ENCODE measurements around the gene TNFRSF21.
"Not testable (repeated sequence)": the region's sequence is repeated elsewhere in the genome, so short reads cannot be mapped to it uniquely, and the experiment has no call there.

TNFRSF21 gene

DNA sequence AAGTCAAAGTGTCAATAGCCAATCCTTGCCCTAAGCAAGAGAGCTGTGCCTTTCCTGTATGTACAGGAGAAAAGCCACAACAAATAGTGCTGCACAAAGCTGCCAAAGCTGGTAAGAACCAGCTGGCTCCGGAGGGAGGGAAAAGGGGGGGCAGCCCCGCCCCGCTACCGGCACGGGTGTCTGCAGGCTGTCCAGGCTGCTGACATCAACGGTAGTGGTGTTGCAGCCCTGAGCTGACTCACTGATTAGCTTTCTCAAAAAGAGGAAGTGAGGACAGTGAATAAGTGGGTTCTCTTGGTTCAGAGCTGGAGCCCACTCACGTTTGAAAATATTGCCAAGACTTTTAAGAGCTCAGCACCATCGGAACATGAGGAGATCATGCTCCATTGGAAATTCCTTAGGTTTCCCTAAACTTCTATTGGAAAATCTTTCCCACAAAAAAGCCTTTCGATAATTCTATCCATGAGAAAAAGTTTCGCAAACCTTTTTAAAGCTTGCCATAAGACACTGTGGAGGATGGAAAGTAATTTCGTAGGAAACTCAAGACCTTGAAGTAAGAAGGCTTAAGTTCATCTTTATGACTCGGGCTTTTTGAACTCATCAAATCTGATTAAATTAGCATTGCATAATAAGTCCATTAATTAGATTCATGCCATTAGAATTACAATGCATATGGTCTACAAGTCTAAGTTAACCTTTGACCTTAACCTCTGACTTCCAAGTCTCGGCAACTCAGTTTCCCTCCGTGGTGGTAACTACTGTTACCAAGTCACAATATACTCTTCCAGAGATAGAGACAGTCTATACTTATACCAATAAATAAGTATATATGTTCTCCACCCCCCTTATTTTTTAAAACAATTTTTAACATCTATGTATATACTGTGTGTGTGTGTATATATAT is 67.0 kb downstream of the TNFRSF21 start:
- no peak overlapping the region for H3K27ac Mint-ChIP-seq
- H3K9me3 Mint-ChIP-seq, result no peaks in the 10 kb centered on the region
- peaks cover 4% of the 10 kb centered on the region for H3K4me1 Mint-ChIP-seq (ENCODE audit: low read depth)
- no peak overlapping the region for H3K4me3 Mint-ChIP-seq
- no peaks in the 10 kb centered on the region for H3K36me3 Mint-ChIP-seq (ENCODE audit: low read depth)
- H3K27me3 Mint-ChIP-seq (ENCODE audit: low read depth), result no peaks in the 10 kb centered on the region

- H3K36me3 Mint-ChIP-seq (ENCODE audit: low read depth), result no peaks in the 10 kb centered on the region
- H3K9me3 Mint-ChIP-seq, result no peaks in the 10 kb centered on the region
- H3K4me3 Mint-ChIP-seq, result no peak overlapping the region
- no peak overlapping the region for H3K27ac Mint-ChIP-seq
- H3K27me3 Mint-ChIP-seq (ENCODE audit: low read depth), result no peaks in the 10 kb centered on the region
- peaks cover 4% of the 10 kb centered on the region for H3K4me1 Mint-ChIP-seq (ENCODE audit: low read depth)
Measured at GRCh38 chr6:47241742-47242482, 67.8 kb downstream of the TNFRSF21 start.

DNA sequence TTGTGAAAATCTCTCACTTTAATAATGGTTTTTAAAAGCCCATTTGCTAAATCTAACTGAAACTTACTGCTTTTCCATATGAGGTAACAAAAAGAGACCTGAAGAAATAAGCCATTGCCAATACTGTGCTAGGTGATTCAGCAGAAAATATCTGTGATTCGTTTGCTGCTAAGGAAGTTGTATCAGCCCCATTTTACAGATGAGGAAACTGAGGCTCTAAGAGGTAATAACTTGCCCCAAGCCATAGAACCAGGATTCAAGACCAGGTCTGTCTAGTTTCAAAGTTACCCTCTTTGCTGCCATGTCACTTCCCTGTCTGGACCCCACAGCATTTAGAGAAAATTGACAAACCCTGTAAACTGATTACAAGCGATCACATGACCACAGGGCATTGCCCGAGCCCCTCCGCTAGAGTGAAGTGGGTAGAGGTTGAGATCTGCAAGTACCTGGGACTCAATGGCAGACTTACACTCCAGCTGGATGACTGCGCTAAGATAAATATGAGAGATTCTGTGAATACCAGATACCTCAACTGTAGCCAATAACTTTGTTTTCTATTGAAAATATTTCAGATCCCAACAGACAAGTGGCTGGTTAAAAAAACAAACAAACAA is 69.3 kb downstream of the TNFRSF21 start:
- Mint-ChIP-seq H3K9me3 (no peaks in the 10 kb centered on the region), H3K27me3 (ENCODE audit: low read depth) (no peaks in the 10 kb centered on the region), H3K4me1 (ENCODE audit: low read depth) (peaks cover 4% of the 10 kb centered on the region), H3K4me3 (no peak overlapping the region), H3K27ac (no peak overlapping the region), H3K36me3 (ENCODE audit: low read depth) (no peaks in the 10 kb centered on the region)

GRCh38 chr6:47239546-47239945 is 70.2 kb downstream of the TNFRSF21 start:
- Mint-ChIP-seq H3K4me3 (no peak overlapping the region), H3K27me3 (ENCODE audit: low read depth) (no peaks in the 10 kb centered on the region), H3K4me1 (ENCODE audit: low read depth) (peaks cover 4% of the 10 kb centered on the region), H3K36me3 (ENCODE audit: low read depth) (no peaks in the 10 kb centered on the region), H3K9me3 (no peaks in the 10 kb centered on the region), H3K27ac (no peak overlapping the region)

- Mint-ChIP-seq H3K9me3 (no peaks in the 10 kb centered on the region), H3K4me3 (no peak overlapping the region), H3K27ac (no peak overlapping the region), H3K36me3 (ENCODE audit: low read depth) (no peaks in the 10 kb centered on the region), H3K27me3 (ENCODE audit: low read depth) (no peaks in the 10 kb centered on the region), H3K4me1 (ENCODE audit: low read depth) (peaks cover 4% of the 10 kb centered on the region)
Measured at GRCh38 chr6:47238456-47238995, 71.2 kb downstream of the TNFRSF21 start.

DNA sequence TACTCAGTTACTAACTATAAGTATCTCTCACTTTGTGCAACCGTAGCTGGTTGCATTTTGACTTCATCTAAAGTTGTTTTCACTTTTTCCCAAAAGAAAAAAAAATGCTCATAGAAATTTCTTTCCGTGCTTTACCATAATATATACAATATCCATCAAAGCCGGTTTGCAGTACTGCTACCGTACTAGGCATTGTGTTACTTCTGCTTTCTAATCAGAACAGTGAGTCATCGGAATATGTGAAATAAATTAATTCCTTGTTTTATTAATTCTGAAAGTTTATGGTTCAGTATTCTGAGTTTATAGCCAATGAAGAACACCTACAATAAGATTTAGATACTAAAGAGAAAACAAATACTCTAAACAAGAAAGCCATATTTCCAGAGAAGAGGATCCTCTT is 72.5 kb downstream of the TNFRSF21 start:
- no peak overlapping the region for H3K27ac Mint-ChIP-seq
- no peak overlapping the region for H3K4me3 Mint-ChIP-seq
- H3K4me1 Mint-ChIP-seq (ENCODE audit: low read depth), result peaks cover 2% of the 10 kb centered on the region

DNA sequence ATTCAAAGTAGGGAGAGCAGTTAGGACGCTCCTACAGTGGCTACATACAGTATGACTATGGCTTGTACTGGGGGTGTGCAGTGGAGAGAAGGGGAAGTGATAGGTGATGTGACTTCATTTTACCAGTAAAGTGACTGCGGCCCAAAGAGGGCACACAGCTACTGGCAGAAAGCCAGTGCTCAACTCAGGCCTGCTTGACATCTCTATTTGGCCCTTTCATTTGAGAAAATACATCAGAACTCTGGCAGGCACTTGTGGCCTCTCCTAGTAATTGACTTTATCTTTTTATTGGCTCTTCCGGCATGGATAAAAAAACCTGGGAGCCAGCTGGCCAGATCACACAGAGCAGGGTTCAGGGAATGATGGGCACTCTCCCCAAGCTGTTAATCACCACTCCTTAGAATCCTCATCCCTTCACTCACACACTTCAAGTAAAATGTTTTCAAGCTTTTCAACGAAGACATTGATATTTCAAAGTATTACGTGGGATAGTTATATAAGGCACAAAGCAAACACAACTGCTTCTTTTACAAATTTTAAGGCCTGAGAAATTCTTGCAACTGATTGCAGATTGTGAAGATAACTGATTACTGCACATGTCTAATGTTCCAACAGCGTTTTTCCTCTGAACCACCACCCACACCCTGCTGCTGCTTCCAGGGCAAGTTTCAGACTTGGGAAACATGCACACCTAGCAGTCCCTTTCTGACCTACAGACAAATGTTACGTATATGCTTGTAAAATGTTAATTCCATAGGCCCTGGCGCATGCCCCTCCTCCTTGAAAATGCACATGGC is 73.5 kb downstream of the TNFRSF21 start:
- Mint-ChIP-seq H3K36me3 (ENCODE audit: low read depth) (no peaks in the 10 kb centered on the region), H3K27ac (no peak overlapping the region), H3K4me1 (ENCODE audit: low read depth) (no peaks in the 10 kb centered on the region), H3K27me3 (ENCODE audit: low read depth) (no peaks in the 10 kb centered on the region), H3K4me3 (no peak overlapping the region), H3K9me3 (no peaks in the 10 kb centered on the region)

More for the DNA sequence above, 72.5 kb downstream of the TNFRSF21 start:
- no peaks in the 10 kb centered on the region for H3K27me3 Mint-ChIP-seq (ENCODE audit: low read depth)
- no peaks in the 10 kb centered on the region for H3K36me3 Mint-ChIP-seq (ENCODE audit: low read depth)
- no peaks in the 10 kb centered on the region for H3K9me3 Mint-ChIP-seq

DNA sequence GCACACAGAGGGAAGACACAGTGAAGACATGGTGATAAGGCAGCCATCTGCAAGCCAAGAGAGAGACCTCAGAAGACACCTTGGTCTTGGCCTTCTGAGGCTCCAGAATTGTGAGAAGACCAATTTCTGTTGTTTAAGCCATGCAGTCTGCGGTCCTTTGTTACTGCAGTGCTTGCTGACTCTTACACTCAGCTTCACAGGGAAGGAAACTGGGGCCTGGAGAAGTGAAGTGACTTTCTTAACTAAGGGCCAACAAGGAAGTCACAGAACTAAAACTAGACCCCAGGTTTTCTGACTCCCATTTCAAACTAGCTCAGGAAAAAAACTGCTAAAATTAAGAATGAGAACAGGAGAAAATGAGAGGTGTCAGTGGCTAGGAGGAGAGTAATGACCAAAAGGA is 74.3 kb downstream of the TNFRSF21 start:
- Mint-ChIP-seq H3K4me3 (no peak overlapping the region), H3K27me3 (ENCODE audit: low read depth) (no peaks in the 10 kb centered on the region), H3K36me3 (ENCODE audit: low read depth) (no peaks in the 10 kb centered on the region), H3K4me1 (ENCODE audit: low read depth) (no peaks in the 10 kb centered on the region), H3K27ac (no peak overlapping the region), H3K9me3 (no peaks in the 10 kb centered on the region)

GRCh38 chr6:47234266-47234933 is 75.3 kb downstream of the TNFRSF21 start:
- Mint-ChIP-seq H3K27ac (no peak overlapping the region), H3K27me3 (ENCODE audit: low read depth) (no peaks in the 10 kb centered on the region), H3K4me1 (ENCODE audit: low read depth) (no peaks in the 10 kb centered on the region), H3K4me3 (no peak overlapping the region), H3K36me3 (ENCODE audit: low read depth) (no peaks in the 10 kb centered on the region), H3K9me3 (no peaks in the 10 kb centered on the region)

DNA sequence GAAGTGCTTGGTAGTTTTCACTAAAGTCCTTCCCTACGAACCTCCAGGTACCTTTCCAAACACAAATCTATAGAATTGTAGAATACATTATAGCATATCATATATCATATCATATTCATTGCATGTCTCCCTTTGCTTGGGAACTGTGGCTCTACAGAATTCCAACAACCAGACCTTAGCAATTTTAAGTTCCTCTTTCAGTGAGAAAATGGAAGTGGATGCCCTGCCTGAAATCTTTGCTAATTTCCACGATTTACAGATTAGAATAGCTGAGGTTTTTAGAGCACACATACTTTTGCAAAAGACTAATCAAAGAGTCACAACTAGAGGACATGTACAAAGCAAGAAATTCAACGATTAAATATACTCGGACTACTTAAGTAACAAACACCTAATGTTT is 78.6 kb downstream of the TNFRSF21 start:
- Mint-ChIP-seq H3K36me3 (ENCODE audit: low read depth) (no peaks in the 10 kb centered on the region), H3K9me3 (no peaks in the 10 kb centered on the region), H3K27me3 (ENCODE audit: low read depth) (no peaks in the 10 kb centered on the region), H3K4me1 (ENCODE audit: low read depth) (no peaks in the 10 kb centered on the region), H3K27ac (no peak overlapping the region), H3K4me3 (no peak overlapping the region)

DNA sequence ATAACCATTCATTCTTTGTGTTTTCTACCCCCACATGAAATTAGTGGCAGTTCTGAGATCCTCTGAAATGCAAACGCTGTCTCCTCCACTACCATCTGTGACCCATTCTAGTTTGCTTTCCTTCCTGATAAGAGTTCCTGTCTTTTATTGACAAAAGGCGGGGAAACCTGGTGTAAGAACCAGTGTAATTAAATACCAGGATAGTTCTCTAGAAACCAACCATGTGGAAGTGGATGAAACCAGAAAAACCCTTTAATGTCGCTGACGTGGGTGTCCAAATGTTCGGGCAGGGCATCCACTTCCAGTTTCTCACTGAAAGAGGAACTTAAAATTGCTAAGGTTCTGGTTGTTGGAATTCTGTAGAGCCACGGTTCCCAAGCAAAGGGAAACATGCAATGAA is 79.1 kb downstream of the TNFRSF21 start:
- H3K27me3 Mint-ChIP-seq (ENCODE audit: low read depth), result no peaks in the 10 kb centered on the region
- H3K27ac Mint-ChIP-seq, result no peak overlapping the region
- no peaks in the 10 kb centered on the region for H3K9me3 Mint-ChIP-seq
- no peaks in the 10 kb centered on the region for H3K4me1 Mint-ChIP-seq (ENCODE audit: low read depth)
- no peak overlapping the region for H3K4me3 Mint-ChIP-seq
- no peaks in the 10 kb centered on the region for H3K36me3 Mint-ChIP-seq (ENCODE audit: low read depth)

GRCh38 chr6:47229255-47229654 is 80.5 kb downstream of the TNFRSF21 start:
- H3K9me3 Mint-ChIP-seq, result no peaks in the 10 kb centered on the region
- no peaks in the 10 kb centered on the region for H3K27me3 Mint-ChIP-seq (ENCODE audit: low read depth)
- H3K36me3 Mint-ChIP-seq (ENCODE audit: low read depth), result no peaks in the 10 kb centered on the region
- H3K4me1 Mint-ChIP-seq (ENCODE audit: low read depth), result no peaks in the 10 kb centered on the region
- no peak overlapping the region for H3K4me3 Mint-ChIP-seq
- no peak overlapping the region for H3K27ac Mint-ChIP-seq

DNA sequence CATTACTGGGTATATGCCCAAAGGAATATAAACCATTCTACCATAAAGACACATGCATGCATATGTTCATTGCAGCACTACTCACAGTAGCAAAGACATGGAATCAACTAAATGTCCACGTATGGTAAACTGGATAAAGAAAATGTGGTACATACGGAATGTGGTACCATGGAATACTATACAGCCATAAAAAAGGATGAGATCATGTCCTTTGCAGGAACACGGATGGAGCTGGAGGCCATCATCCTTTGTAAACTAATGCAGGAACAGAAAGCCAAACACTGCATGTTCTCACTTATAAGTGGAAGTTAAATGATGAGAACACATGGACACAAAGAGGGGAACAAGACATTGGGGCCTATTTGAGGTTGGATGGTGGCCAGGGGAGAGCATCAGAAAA is 81.6 kb downstream of the TNFRSF21 start:
- H3K27me3 Mint-ChIP-seq (ENCODE audit: low read depth); H3K36me3 Mint-ChIP-seq (ENCODE audit: low read depth); H3K4me1 Mint-ChIP-seq (ENCODE audit: low read depth); H3K4me3 Mint-ChIP-seq; H3K9me3 Mint-ChIP-seq; H3K27ac Mint-ChIP-seq: not testable (repeated sequence)

GRCh38 chr6:47223251-47223650 is 86.5 kb downstream of the TNFRSF21 start:
- not testable (repeated sequence) for H3K27ac Mint-ChIP-seq; H3K36me3 Mint-ChIP-seq (ENCODE audit: low read depth); H3K4me3 Mint-ChIP-seq; H3K4me1 Mint-ChIP-seq (ENCODE audit: low read depth); H3K27me3 Mint-ChIP-seq (ENCODE audit: low read depth); H3K9me3 Mint-ChIP-seq
